Fibroblast of lung (primary cell): ENCODE data around the gene INTS11.
A peak's percentile ranks its signal among the peaks of the same experiment; 100 is the strongest.

Source experiments
- CTCF ChIP-seq, 2 donors: IDR thresholded peaks in 1 of 2; conservative IDR thresholded peaks in 1 of 2; 1 replicate in 1 of 2; 2 replicates in 1 of 2; pipeline ENCODE4 v1.5.1; 2011 to 2012; ENCODE audit warnings: low read length in 2 of 2, control low read depth in 1 of 2, inconsistent platforms in 1 of 2, low read depth in 1 of 2, mild to moderate bottlenecking in 1 of 2
- EZH2 ChIP-seq: IDR thresholded peaks from 2 replicates; pipeline ENCODE4 v1.5.1; 2012; ENCODE audit warnings: low read length, control low read depth, mild to moderate bottlenecking; ENCODE audit errors: missing control alignments

- TF ChIP-seq CTCF (conservative IDR thresholded peaks at IDR 0.05 in 1 of 2, IDR thresholded peaks at IDR 0.05 in 1 of 2; ENCODE audit: low read depth in 1 of 2, low read length in 2 of 2) (peak; percentile 8 to 28), EZH2 (no peak)
Measured at GRCh38 chr1:1349256-1350012, 25.0 kb upstream of the INTS11 start, which contains the start of gene DVL1.
